Measurements from ENCODE around the gene CGN. TPM values are rescaled to one million over a fixed set of nuclear protein-coding genes. Genes with fewer than 3 reads are reported as not detected.

The CGN gene
- total and polyA plus RNA-seq, 2 experiments from 2014 or later: 11.8 to 37.0 TPM

DNA sequence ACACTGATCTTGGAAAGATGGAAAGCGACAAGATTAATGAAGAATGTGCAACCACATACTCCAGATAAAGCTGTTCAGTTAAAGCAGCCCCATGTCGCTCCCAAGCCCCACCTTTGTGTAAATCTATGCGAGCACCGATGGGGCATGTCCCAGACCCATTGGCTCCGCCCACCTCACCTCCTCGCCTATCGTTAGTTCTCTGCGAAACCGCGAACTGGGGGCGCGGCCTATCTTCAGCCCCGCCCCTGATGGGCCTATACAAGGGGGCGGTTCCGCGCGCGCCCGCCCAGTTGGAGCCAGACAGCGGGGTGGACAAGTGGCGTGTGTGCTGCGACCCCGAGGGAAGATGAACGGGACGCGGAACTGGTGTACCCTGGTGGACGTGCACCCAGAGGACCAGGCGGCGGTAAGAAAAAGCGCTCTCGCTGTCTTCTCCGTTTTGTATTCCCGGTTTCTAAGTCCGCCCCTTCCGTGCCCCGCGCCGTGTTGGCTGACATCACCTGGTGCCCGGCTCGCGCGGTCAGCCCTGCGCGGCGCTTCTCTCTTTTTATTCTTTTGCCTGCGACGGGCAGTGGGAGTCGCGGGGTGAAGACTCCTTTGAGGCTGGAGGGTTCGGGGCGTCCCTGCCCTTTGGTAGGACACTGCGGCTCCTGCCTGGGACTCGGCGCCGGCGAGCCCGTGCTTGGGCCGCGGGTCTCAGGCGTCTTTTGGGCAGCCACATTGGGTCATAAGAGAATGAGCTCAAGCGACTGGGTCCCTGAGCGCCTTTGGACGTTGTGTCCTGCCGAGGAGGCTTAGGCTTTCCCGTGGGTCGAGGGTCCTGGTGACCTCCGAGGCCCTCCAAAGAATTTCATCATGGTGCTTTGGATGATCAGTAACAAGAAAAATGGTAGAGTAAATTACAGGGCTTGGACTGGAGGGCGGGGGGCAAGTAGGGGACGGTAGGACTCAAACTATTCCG is 29.1 kb downstream of the CGN start, which contains the start of gene TUFT1:
Gene TUFT1, plus strand, starts transcription at position 289 of the 961 bp plus-strand sequence. Its CDS starts 58 bp downstream, at position 347.
- 0 out of 2 replicates have a peak, but pooled peaks cover 6% of the 10 kb centered on the region for H3K27me3 ChIP-seq (ENCODE audit: insufficient read depth)
- peak within 1 kb of the TSS; percentile 84 for H3K4me2 ChIP-seq
- ATAC-seq (peak; percentile 86), DNase-seq (ENCODE audit: low spot score) (peak; percentile 99)
- peaks cover 8% of the 10 kb centered on the region for H3K4me1 ChIP-seq (ENCODE audit: insufficient read depth)
- H3K36me3 ChIP-seq (ENCODE audit: insufficient read depth): peaks cover 30% of the 10 kb centered on the region
- no peaks in the 10 kb centered on the region for H3F3A ChIP-seq (replicated peaks; ENCODE audit: low read depth)
- peaks cover 40% of the 10 kb centered on the region for H3K79me2 ChIP-seq (replicated peaks; ENCODE audit: insufficient read depth)
- TF ChIP-seq ZNF331 (CRISPR knock-in tag; IDR thresholded peaks at IDR 0.05; ENCODE audit: low read depth) (no peak), CREB1 (CRISPR knock-in tag; IDR thresholded peaks at IDR 0.05; ENCODE audit: low read depth) (0 out of 2 replicates have a peak, but pooled peaks have one; percentile 8), EZH2 (IDR thresholded peaks at IDR 0.05; ENCODE audit: low read depth, unreplicated experiment) (no peak), JUNB (IDR thresholded peaks at IDR 0.05; ENCODE audit: unreplicated experiment) (no peak), POLR2AphosphoS5 (IDR thresholded peaks at IDR 0.05; ENCODE audit: low read depth) (peak; percentile 99), STAT1 (IDR thresholded peaks at IDR 0.05; ENCODE audit: unreplicated experiment) (no peak), NANOG (IDR thresholded peaks at IDR 0.05; ENCODE audit: borderline replicate concordance) (no peak), ZNF114 (CRISPR knock-in tag; IDR thresholded peaks at IDR 0.05) (no peak), EZH2phosphoT487 (IDR thresholded peaks at IDR 0.05; ENCODE audit: unreplicated experiment) (no peak)
- TF ChIP-seq, protein P1, sequence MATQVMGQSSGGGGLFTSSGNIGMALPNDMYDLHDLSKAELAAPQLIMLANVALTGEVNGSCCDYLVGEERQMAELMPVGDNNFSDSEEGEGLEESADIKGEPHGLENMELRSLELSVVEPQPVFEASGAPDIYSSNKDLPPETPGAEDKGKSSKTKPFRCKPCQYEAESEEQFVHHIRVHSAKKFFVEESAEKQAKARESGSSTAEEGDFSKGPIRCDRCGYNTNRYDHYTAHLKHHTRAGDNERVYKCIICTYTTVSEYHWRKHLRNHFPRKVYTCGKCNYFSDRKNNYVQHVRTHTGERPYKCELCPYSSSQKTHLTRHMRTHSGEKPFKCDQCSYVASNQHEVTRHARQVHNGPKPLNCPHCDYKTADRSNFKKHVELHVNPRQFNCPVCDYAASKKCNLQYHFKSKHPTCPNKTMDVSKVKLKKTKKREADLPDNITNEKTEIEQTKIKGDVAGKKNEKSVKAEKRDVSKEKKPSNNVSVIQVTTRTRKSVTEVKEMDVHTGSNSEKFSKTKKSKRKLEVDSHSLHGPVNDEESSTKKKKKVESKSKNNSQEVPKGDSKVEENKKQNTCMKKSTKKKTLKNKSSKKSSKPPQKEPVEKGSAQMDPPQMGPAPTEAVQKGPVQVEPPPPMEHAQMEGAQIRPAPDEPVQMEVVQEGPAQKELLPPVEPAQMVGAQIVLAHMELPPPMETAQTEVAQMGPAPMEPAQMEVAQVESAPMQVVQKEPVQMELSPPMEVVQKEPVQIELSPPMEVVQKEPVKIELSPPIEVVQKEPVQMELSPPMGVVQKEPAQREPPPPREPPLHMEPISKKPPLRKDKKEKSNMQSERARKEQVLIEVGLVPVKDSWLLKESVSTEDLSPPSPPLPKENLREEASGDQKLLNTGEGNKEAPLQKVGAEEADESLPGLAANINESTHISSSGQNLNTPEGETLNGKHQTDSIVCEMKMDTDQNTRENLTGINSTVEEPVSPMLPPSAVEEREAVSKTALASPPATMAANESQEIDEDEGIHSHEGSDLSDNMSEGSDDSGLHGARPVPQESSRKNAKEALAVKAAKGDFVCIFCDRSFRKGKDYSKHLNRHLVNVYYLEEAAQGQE (IDR thresholded peaks at IDR 0.05; ENCODE audit: unreplicated experiment): no peak
- TF ChIP-seq, protein P2, sequence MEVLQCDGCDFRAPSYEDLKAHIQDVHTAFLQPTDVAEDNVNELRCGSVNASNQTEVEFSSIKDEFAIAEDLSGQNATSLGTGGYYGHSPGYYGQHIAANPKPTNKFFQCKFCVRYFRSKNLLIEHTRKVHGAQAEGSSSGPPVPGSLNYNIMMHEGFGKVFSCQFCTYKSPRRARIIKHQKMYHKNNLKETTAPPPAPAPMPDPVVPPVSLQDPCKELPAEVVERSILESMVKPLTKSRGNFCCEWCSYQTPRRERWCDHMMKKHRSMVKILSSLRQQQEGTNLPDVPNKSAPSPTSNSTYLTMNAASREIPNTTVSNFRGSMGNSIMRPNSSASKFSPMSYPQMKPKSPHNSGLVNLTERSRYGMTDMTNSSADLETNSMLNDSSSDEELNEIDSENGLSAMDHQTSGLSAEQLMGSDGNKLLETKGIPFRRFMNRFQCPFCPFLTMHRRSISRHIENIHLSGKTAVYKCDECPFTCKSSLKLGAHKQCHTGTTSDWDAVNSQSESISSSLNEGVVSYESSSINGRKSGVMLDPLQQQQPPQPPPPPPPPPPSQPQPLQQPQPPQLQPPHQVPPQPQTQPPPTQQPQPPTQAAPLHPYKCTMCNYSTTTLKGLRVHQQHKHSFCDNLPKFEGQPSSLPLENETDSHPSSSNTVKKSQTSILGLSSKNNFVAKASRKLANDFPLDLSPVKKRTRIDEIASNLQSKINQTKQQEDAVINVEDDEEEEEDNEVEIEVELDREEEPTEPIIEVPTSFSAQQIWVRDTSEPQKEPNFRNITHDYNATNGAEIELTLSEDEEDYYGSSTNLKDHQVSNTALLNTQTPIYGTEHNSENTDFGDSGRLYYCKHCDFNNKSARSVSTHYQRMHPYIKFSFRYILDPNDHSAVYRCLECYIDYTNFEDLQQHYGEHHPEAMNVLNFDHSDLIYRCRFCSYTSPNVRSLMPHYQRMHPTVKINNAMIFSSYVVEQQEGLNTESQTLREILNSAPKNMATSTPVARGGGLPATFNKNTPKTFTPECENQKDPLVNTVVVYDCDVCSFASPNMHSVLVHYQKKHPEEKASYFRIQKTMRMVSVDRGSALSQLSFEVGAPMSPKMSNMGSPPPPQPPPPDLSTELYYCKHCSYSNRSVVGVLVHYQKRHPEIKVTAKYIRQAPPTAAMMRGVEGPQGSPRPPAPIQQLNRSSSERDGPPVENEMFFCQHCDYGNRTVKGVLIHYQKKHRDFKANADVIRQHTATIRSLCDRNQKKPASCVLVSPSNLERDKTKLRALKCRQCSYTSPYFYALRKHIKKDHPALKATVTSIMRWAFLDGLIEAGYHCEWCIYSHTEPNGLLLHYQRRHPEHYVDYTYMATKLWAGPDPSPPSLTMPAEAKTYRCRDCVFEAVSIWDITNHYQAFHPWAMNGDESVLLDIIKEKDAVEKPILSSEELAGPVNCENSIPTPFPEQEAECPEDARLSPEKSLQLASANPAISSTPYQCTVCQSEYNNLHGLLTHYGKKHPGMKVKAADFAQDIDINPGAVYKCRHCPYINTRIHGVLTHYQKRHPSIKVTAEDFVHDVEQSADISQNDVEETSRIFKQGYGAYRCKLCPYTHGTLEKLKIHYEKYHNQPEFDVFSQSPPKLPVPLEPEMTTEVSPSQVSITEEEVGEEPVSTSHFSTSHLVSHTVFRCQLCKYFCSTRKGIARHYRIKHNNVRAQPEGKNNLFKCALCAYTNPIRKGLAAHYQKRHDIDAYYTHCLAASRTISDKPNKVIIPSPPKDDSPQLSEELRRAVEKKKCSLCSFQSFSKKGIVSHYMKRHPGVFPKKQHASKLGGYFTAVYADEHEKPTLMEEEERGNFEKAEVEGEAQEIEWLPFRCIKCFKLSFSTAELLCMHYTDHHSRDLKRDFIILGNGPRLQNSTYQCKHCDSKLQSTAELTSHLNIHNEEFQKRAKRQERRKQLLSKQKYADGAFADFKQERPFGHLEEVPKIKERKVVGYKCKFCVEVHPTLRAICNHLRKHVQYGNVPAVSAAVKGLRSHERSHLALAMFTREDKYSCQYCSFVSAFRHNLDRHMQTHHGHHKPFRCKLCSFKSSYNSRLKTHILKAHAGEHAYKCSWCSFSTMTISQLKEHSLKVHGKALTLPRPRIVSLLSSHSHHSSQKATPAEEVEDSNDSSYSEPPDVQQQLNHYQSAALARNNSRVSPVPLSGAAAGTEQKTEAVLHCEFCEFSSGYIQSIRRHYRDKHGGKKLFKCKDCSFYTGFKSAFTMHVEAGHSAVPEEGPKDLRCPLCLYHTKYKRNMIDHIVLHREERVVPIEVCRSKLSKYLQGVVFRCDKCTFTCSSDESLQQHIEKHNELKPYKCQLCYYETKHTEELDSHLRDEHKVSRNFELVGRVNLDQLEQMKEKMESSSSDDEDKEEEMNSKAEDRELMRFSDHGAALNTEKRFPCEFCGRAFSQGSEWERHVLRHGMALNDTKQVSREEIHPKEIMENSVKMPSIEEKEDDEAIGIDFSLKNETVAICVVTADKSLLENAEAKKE (CRISPR knock-in tag; IDR thresholded peaks at IDR 0.05): no peak
- TF ChIP-seq, protein P3, sequence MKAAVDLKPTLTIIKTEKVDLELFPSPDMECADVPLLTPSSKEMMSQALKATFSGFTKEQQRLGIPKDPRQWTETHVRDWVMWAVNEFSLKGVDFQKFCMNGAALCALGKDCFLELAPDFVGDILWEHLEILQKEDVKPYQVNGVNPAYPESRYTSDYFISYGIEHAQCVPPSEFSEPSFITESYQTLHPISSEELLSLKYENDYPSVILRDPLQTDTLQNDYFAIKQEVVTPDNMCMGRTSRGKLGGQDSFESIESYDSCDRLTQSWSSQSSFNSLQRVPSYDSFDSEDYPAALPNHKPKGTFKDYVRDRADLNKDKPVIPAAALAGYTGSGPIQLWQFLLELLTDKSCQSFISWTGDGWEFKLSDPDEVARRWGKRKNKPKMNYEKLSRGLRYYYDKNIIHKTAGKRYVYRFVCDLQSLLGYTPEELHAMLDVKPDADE (IDR thresholded peaks at IDR 0.05): no peak
- TF ChIP-seq, protein P4, sequence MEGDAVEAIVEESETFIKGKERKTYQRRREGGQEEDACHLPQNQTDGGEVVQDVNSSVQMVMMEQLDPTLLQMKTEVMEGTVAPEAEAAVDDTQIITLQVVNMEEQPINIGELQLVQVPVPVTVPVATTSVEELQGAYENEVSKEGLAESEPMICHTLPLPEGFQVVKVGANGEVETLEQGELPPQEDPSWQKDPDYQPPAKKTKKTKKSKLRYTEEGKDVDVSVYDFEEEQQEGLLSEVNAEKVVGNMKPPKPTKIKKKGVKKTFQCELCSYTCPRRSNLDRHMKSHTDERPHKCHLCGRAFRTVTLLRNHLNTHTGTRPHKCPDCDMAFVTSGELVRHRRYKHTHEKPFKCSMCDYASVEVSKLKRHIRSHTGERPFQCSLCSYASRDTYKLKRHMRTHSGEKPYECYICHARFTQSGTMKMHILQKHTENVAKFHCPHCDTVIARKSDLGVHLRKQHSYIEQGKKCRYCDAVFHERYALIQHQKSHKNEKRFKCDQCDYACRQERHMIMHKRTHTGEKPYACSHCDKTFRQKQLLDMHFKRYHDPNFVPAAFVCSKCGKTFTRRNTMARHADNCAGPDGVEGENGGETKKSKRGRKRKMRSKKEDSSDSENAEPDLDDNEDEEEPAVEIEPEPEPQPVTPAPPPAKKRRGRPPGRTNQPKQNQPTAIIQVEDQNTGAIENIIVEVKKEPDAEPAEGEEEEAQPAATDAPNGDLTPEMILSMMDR (conservative IDR thresholded peaks at IDR 0.05; ENCODE audit: low read depth in 2 of 2): no peak
- H3K9me2 ChIP-seq (ENCODE audit: insufficient read depth): no peaks in the 10 kb centered on the region
- H2AFZ ChIP-seq: peak within 1 kb of the TSS; percentile 54; the same call in 1 of the 2 replicates
- H3K27ac Mint-ChIP-seq: peak within 1 kb of the TSS; percentile 99
- H3K4me1 Mint-ChIP-seq: peaks cover 22% of the 10 kb centered on the region
- peak within 1 kb of the TSS; percentile 89 for H3K27ac ChIP-seq (ENCODE audit: low read depth)
- peak within 1 kb of the TSS; percentile 96 for H3K4me3 Mint-ChIP-seq
- peaks cover 29% of the 10 kb centered on the region for H3K36me3 Mint-ChIP-seq (ENCODE audit: low read depth)
- H3K4me3 ChIP-seq: peak within 1 kb of the TSS; percentile 83
- H3K27me3 Mint-ChIP-seq (ENCODE audit: insufficient read depth, low read depth, poor library complexity): peaks cover 19% of the 10 kb centered on the region
- H4K20me1 ChIP-seq (replicated peaks; ENCODE audit: insufficient read depth): peaks cover 8% of the 10 kb centered on the region; the same call in 1 of the 2 replicates
- no peaks in the 10 kb centered on the region; the same call in 2 of the 3 replicates for H3K9me3 Mint-ChIP-seq

Measured in GM23338 (cell line).